Keratinocyte (primary cell): ENCODE results near the gene TRAPPC11. TPM values are rescaled to one million over a fixed set of nuclear protein-coding genes. Genes with fewer than 3 reads are reported as not detected.

Source experiments
- DNase-seq: peaks from one replicate; pipeline ENCODE4 v3.0.0-alpha.2; 2011; ENCODE audit warnings: low read depth, missing footprints, low spot score
- FAIRE-seq: peaks from 2 replicates; lab custom pipeline; 2011; peaks lifted over from hg19 to GRCh38; lab: Jason Lieb, UNC
- H2AFZ ChIP-seq: 2 replicates; pipeline ENCODE4 v1.6.0; 2012; ENCODE audit warnings: low read length, control low read depth, inconsistent platforms; ENCODE audit not compliant: control insufficient read depth
- H3K27ac ChIP-seq: 2 replicates; pipeline ENCODE4 v1.5.1; 2011; ENCODE audit warnings: low read length; ENCODE audit not compliant: control insufficient read depth, insufficient read depth
- H3K27me3 ChIP-seq: 3 replicates; pipeline ENCODE4 v1.6.0; 2011; ENCODE audit warnings: low read length; ENCODE audit not compliant: control insufficient read depth, insufficient read depth; ENCODE audit errors: extremely low read depth
- H3K36me3 ChIP-seq, 2 experiments: 2 replicates in 1 of 2; 3 replicates in 1 of 2; pipeline ENCODE4 v1.5.1; 2011; ENCODE audit warnings: low read length in 2 of 2, mild to moderate bottlenecking in 1 of 2; ENCODE audit not compliant: control insufficient read depth in 2 of 2, insufficient read depth in 2 of 2; ENCODE audit errors: extremely low read depth in 1 of 2
- H3K4me1 ChIP-seq: 3 replicates; pipeline ENCODE4 v1.5.1; 2011; ENCODE audit warnings: low read length; ENCODE audit not compliant: control insufficient read depth, insufficient read depth; ENCODE audit errors: extremely low read depth
- H3K4me2 ChIP-seq: 3 replicates; pipeline ENCODE4 v1.6.0; 2011; ENCODE audit warnings: low read depth, low read length; ENCODE audit not compliant: control insufficient read depth, insufficient read depth; ENCODE audit errors: extremely low read depth
- H3K4me3 ChIP-seq, 3 experiments: fragments of 200-600 bp in 1 of 3; sonication (generic) in 1 of 3; 2 replicates in 2 of 3; 3 replicates in 1 of 3; pipeline ENCODE4 v1.5.1; 2011 to 2016; ENCODE audit warnings: low read length in 3 of 3, mild to moderate bottlenecking in 3 of 3, control low read depth in 2 of 3, inconsistent platforms in 1 of 3, low read depth in 1 of 3, mixed read lengths in 1 of 3, mixed run types in 1 of 3, moderate library complexity in 1 of 3; ENCODE audit not compliant: control insufficient read depth in 2 of 3, insufficient read depth in 2 of 3; ENCODE audit errors: extremely low read depth in 1 of 3
- H3K79me2 ChIP-seq: 2 replicates; pipeline ENCODE4 v1.6.0; 2012; ENCODE audit warnings: low read length; ENCODE audit not compliant: control insufficient read depth, insufficient read depth
- H3K9ac ChIP-seq: 3 replicates; pipeline ENCODE4 v1.6.0; 2011; ENCODE audit warnings: low read length; ENCODE audit not compliant: control insufficient read depth, insufficient read depth; ENCODE audit errors: extremely low read depth
- H3K9me1 ChIP-seq: 3 replicates; pipeline ENCODE4 v1.6.0; 2011; ENCODE audit warnings: low read length; ENCODE audit not compliant: control insufficient read depth, insufficient read depth; ENCODE audit errors: extremely low read depth
- H3K9me3 ChIP-seq: 2 replicates; pipeline ENCODE4 v1.5.1; 2012; ENCODE audit warnings: low read depth, low read length; ENCODE audit not compliant: control insufficient read depth
- H4K20me1 ChIP-seq: 3 replicates; pipeline ENCODE4 v1.6.0; 2011; ENCODE audit warnings: low read length; ENCODE audit not compliant: control insufficient read depth, insufficient read depth; ENCODE audit errors: extremely low read depth
- EZH2 ChIP-seq: IDR thresholded peaks from one replicate; pipeline ENCODE4 v1.6.1; 2012; ENCODE audit warnings: inconsistent platforms, mild to moderate bottlenecking, low read length, moderate library complexity
- dilution Hi-C: fragments of 300-500 bp; cut with MboI; formaldehyde crosslinking; loops from one replicate; pipeline ENCODE4 v1.7.0; 2020; ENCODE audit warnings: low sequenced_read_pairs; ENCODE audit not compliant: extremely low pct_ligation_motif_present
- polyA plus RNA-seq, 5 experiments: library from polyadenylated mRNA; depleted of rRNA in 3 of 5; stranded (reverse) in 3 of 5; stranded (forward) in 1 of 5; unstranded in 1 of 5; fragments of >200 nt; gene quantifications; 1 replicate in 1 of 5; 2 replicates in 3 of 5; 3 replicates in 1 of 5; pipeline versions ENCODE4 v1.2.1 to v1.2.3, GENCODE V29; 2011 to 2012; ENCODE audit warnings: missing spikeins in 2 of 5, low read depth in 1 of 5, low replicate concordance in 1 of 5
- TF ChIP-seq, protein P1 (sequence below), 3 experiments: IDR thresholded peaks in 1 of 3; conservative IDR thresholded peaks in 1 of 3; optimal IDR thresholded peaks in 1 of 3; 2 replicates in 2 of 3; 3 replicates in 1 of 3; pipeline versions ENCODE3 to v1.5.1; 2011; ENCODE audit warnings: low read length in 3 of 3, mild to moderate bottlenecking in 3 of 3, moderate library complexity in 2 of 3, control low read depth in 1 of 3, inconsistent platforms in 1 of 3; ENCODE audit not compliant: insufficient read depth in 2 of 3; ENCODE audit errors: extremely low read depth in 1 of 3

Gene TRAPPC11
- polyA plus RNA-seq, 1 donor (not counting 4 experiments of a cell fraction or from before 2014, with no cell fraction given): 42.5 TPM

DNA sequence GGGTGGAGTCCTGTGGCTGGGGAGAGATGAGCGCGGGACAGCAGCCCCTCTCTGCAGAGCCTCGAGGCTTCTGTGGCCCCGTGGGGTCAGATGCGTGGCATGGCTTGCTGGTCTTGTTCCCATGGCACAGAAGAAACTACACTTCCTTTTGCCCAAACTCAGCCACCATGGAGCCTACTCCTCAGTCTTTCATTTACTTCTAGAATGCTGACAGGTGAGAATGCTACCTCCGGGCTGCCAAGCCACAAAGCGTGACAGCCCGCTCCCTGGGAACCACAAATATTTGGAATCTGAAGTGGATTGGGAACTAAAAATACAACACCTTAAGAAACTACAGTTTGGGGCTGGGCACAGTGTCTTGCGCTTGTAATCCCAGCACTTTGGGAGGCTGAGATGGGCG is 98.0 kb downstream of the TRAPPC11 start:
- Histone ChIP-seq H3K4me1 (no peaks in the 10 kb centered on the region), H3K9me1 (no peaks in the 10 kb centered on the region), H3K4me3 (no peak overlapping the region), H3K27me3 (peaks cover 3% of the 10 kb centered on the region), H3K9me3 (no peaks in the 10 kb centered on the region), H3K79me2 (no peaks in the 10 kb centered on the region), H3K27ac (no peak overlapping the region), H4K20me1 (no peaks in the 10 kb centered on the region), H3K36me3 (no peaks in the 10 kb centered on the region), H3K9ac (no peak overlapping the region), H3K4me2 (no peak overlapping the region), H2AFZ (no peak overlapping the region)
- dilution Hi-C loops: no loop called here
- no peak for DNase-seq
- FAIRE-seq: no peak
- no peak for TF ChIP-seq EZH2
- TF ChIP-seq, protein P1, sequence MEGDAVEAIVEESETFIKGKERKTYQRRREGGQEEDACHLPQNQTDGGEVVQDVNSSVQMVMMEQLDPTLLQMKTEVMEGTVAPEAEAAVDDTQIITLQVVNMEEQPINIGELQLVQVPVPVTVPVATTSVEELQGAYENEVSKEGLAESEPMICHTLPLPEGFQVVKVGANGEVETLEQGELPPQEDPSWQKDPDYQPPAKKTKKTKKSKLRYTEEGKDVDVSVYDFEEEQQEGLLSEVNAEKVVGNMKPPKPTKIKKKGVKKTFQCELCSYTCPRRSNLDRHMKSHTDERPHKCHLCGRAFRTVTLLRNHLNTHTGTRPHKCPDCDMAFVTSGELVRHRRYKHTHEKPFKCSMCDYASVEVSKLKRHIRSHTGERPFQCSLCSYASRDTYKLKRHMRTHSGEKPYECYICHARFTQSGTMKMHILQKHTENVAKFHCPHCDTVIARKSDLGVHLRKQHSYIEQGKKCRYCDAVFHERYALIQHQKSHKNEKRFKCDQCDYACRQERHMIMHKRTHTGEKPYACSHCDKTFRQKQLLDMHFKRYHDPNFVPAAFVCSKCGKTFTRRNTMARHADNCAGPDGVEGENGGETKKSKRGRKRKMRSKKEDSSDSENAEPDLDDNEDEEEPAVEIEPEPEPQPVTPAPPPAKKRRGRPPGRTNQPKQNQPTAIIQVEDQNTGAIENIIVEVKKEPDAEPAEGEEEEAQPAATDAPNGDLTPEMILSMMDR (optimal IDR thresholded peaks at IDR 0.05 in 1 of 3, IDR thresholded peaks at IDR 0.05 in 1 of 3, conservative IDR thresholded peaks at IDR 0.05 in 1 of 3; ENCODE audit: extremely low read depth in 1 of 3, insufficient read depth in 2 of 3, low read length in 3 of 3): no peak

GRCh38 chr4:183758061-183758757 is 99.1 kb downstream of the TRAPPC11 start:
- no peaks in the 10 kb centered on the region for H4K20me1 ChIP-seq
- H3K9me1 ChIP-seq: no peaks in the 10 kb centered on the region
- no peak overlapping the region for H3K4me2 ChIP-seq
- no peaks in the 10 kb centered on the region for H3K79me2 ChIP-seq
- H3K9ac ChIP-seq: no peak overlapping the region
- H3K4me1 ChIP-seq: no peaks in the 10 kb centered on the region
- no peaks in the 10 kb centered on the region for H3K9me3 ChIP-seq
- no peak for FAIRE-seq
- H3K27me3 ChIP-seq: peaks cover 3% of the 10 kb centered on the region
- no peak overlapping the region for H3K27ac ChIP-seq
- H3K36me3 ChIP-seq: no peaks in the 10 kb centered on the region
- TF ChIP-seq, protein P1 (optimal IDR thresholded peaks at IDR 0.05 in 1 of 3, IDR thresholded peaks at IDR 0.05 in 1 of 3, conservative IDR thresholded peaks at IDR 0.05 in 1 of 3; ENCODE audit: extremely low read depth in 1 of 3, insufficient read depth in 2 of 3, low read length in 3 of 3): peak in 2 of 3 experiments; percentile 19 to 20
- TF ChIP-seq EZH2: no peak
- dilution Hi-C loops: no loop called here
- H3K4me3 ChIP-seq: no peak overlapping the region
- H2AFZ ChIP-seq: no peak overlapping the region
- DNase-seq: no peak
